Epithelial cell of proximal tubule (primary cell): ENCODE measurements around the gene DPH6. TPM values are rescaled to one million over a fixed set of nuclear protein-coding genes. Genes with fewer than 3 reads are reported as not detected.

ENCODE experiments used
- DNase-seq: peaks from one replicate; pipeline ENCODE4 v3.0.0-alpha.2; 2011; ENCODE audit warnings: low read depth
- H3K4me3 ChIP-seq: 2 replicates; pipeline ENCODE4 v1.5.1; 2011; ENCODE audit warnings: low read depth, mild to moderate bottlenecking, low read length
- total RNA-seq: library from RNA; depleted of rRNA; stranded (reverse); fragments of >200 nt; gene quantifications from 2 replicates; pipeline ENCODE4 v1.2.3, GENCODE V29; 2015
- TF ChIP-seq, protein P1 (sequence below): conservative IDR thresholded peaks from 2 replicates; pipeline ENCODE4 v1.5.1; 2012; ENCODE audit warnings: low read depth, mild to moderate bottlenecking, low read length

Gene DPH6
- total RNA-seq, 1 donor from 2014 or later: 10.0 TPM

DNA sequence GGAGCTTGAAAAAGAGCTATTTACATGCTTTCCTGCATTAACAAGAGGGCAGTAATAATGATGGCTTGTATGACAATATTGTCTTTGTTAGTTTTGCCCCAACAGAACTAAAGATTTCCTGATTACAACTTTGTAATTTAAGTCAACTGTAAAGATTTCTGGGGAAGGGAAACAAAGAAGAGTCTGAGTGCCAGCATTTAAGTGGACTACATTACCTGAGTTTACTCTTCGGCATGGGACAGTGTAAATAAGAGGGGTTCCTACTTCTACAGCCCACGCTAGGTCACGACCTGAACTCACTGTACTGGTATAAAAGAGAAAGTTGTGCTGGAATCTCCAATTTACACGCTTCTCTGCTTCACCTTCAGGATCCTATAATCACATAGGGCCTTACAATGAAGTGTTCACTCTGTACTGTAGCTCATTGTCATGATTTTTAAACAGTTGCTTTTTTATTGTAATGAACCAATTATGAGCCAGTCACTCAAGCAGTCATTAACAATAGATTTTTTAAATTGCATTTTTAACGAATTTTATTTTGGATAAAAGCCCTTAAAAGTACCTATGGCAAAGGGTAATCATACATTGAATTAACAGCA is 39.6 kb downstream of the DPH6 start:
- no peak for DNase-seq

GRCh38 chr15:35505809-35506208 is 40.2 kb downstream of the DPH6 start:
- TF ChIP-seq, protein P1, sequence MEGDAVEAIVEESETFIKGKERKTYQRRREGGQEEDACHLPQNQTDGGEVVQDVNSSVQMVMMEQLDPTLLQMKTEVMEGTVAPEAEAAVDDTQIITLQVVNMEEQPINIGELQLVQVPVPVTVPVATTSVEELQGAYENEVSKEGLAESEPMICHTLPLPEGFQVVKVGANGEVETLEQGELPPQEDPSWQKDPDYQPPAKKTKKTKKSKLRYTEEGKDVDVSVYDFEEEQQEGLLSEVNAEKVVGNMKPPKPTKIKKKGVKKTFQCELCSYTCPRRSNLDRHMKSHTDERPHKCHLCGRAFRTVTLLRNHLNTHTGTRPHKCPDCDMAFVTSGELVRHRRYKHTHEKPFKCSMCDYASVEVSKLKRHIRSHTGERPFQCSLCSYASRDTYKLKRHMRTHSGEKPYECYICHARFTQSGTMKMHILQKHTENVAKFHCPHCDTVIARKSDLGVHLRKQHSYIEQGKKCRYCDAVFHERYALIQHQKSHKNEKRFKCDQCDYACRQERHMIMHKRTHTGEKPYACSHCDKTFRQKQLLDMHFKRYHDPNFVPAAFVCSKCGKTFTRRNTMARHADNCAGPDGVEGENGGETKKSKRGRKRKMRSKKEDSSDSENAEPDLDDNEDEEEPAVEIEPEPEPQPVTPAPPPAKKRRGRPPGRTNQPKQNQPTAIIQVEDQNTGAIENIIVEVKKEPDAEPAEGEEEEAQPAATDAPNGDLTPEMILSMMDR: no peak
- DNase-seq: no peak
- H3K4me3 ChIP-seq: no peak overlapping the region

More for the DNA sequence above, 39.6 kb downstream of the DPH6 start:
- TF ChIP-seq, protein P1: no peak
- H3K4me3 ChIP-seq: no peak overlapping the region

DNA sequence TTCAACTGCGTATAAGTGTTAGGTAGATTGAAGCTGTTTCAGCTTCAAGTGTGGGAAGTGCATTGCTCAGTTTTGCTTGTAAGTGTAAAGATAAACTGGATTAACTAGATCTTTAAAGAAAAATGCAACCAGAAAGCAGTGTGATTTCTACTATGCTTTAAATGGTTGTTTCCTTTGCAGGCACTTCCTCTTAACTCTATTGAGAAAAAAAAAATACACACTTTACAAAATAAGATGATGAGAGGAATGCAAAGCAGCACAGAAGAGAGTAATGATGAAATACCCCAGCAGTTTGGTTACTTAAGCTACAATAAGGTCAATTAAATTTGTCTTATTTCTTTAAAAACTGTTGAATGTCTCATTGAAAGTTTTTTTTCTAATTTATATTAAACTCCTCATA is 40.8 kb downstream of the DPH6 start:
- DNase-seq: no peak
- TF ChIP-seq, protein P1: no peak
- no peak overlapping the region for H3K4me3 ChIP-seq

DNA sequence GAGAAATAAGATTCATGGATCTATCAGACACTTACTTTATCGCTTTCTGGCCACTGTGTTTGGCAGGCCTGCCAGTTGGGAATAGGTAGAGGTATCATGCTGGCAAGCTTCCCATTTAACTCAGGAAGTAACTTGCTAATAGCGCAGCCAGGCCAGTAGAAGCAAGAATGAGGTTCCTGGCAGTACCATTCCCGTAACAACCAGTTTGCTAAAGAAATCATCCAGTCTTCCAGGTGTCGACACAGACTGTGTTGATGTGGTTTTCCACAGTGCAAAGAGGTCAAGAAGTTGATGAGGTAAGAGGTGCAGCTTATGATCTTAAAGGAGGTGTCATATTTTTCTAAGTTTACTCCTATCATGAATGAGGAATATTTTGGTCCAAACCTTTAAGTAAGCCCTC is 46.2 kb downstream of the DPH6 start:
- TF ChIP-seq, protein P1: no peak
- H3K4me3 ChIP-seq: no peak overlapping the region
- no peak for DNase-seq

GRCh38 chr15:35496585-35496984 is 49.4 kb downstream of the DPH6 start:
- no peak overlapping the region for H3K4me3 ChIP-seq
- TF ChIP-seq, protein P1: no peak
- no peak for DNase-seq

GRCh38 chr15:35495080-35495479 is 50.9 kb downstream of the DPH6 start:
- TF ChIP-seq, protein P1: no peak
- no peak overlapping the region for H3K4me3 ChIP-seq

DNA sequence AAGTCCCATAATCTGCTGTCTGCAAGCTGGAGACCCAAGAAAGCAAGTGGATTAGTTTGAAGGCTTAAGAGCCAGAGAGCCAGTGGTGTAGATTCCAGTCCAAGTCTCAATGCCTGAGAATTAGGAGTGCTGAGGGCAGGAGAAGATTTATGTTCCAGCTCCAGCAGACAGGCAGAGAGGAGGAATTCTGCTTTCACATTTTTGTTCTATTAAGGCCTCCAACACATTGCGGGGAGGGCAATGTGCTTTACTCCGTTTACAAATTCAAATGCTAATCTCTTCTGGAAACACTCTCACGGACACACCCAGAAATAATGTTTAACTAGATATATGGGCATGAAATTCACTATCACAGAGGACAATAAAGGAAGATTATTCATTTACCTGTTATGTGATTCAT is 54.0 kb downstream of the DPH6 start:
- peak; percentile 4 for DNase-seq
- TF ChIP-seq, protein P1: no peak
- H3K4me3 ChIP-seq: no peak overlapping the region

More at GRCh38 chr15:35495080-35495479, 50.9 kb downstream of the DPH6 start:
- no peak for DNase-seq
